Iris pigment epithelial cell (primary cell): ENCODE data around the gene PAM16.

Experiments used
- DNase-seq: peaks from one replicate; pipeline ENCODE4 v3.0.0-alpha.2; 2011; ENCODE audit warnings: low read depth

The PAM16 gene

DNA sequence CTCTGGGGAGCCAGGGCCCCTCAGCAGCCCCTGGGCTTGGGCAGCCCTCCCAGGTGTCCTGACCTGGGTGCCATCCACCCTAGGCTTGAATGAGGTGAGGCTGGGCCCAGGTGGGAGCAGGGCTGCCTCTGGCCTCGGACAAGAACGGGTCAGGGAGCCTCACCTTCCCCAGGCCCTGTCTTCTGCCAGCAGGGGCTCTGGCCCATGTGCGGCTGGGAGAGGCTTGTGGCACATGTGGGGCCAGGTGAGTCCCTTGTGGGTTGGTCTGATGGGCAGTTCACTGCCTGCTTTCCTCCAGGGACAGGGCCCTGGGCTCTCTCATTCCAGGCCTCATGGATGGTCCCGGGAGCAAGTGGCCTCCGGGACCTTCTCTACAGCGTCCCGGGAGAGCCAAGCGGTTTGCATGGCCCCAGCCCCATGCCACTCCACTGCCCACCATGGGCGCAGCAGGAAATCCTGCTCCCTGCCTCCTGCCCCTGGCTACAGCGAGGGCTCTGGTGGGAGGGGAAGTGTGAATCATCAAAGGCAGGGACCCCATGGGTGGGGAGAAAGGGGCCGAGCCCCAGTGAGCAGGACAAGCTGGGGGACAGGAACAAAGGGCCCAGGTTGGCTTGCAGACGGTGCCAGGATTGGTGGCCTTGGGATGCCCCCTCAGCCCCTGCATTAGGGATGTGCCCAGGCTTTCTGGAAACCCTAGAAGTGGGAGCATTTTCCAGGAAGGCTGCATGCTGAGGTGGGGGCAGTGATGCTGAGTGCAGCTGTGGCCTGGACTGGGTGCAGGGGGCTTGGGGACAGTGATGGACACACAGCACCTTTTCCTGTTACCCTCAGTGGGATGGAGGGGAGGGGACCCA, 32.7 kb upstream of the PAM16 start:
- no peak for DNase-seq

DNA sequence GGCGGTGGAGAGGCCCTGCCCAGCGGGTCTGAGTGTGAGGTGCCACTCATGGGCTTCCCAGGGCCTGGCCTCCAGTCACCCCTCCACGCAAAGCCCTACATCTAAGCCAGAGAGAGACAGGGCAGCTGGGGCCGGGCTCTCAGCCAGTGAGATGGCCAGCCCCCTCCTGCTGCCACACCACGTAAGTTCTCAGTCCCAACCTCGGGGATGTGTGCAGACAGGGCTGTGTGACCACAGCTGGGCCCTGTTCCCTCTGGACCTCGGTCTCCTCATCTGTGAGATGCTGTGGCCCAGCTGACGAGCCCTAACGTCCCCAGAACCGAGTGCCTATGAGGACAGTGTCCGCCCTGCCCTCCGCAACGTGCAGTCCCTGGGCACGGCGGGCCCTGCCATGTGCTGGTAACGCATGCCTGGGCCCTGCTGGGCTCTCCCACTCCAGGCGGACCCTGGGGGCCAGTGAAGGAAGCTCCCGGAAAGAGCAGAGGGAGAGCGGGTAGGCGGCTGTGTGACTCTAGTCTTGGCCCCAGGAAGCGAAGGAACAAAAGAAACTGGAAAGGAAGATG, 31.8 kb upstream of the PAM16 start:
- DNase-seq: no peak

DNA sequence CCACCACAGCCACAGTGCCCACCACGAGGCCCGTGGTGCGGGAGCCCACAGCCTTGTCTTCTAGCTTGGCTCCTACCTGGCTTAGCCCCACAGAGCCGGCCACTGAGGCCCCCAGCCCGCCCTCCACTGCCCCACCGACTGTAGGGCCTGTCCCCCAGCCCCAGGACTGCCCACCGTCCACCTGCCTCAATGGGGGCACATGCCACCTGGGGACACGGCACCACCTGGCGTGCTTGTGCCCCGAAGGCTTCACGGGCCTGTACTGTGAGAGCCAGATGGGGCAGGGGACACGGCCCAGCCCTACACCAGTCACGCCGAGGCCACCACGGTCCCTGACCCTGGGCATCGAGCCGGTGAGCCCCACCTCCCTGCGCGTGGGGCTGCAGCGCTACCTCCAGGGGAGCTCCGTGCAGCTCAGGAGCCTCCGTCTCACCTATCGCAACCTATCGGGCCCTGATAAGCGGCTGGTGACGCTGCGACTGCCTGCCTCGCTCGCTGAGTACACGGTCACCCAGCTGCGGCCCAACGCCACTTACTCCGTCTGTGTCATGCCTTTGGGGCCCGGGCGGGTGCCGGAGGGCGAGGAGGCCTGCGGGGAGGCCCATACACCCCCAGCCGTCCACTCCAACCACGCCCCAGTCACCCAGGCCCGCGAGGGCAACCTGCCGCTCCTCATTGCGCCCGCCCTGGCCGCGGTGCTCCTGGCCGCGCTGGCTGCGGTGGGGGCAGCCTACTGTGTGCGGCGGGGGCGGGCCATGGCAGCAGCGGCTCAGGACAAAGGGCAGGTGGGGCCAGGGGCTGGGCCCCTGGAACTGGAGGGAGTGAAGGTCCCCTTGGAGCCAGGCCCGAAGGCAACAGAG, 31.0 kb upstream of the PAM16 start:
- DNase-seq: no peak

DNA sequence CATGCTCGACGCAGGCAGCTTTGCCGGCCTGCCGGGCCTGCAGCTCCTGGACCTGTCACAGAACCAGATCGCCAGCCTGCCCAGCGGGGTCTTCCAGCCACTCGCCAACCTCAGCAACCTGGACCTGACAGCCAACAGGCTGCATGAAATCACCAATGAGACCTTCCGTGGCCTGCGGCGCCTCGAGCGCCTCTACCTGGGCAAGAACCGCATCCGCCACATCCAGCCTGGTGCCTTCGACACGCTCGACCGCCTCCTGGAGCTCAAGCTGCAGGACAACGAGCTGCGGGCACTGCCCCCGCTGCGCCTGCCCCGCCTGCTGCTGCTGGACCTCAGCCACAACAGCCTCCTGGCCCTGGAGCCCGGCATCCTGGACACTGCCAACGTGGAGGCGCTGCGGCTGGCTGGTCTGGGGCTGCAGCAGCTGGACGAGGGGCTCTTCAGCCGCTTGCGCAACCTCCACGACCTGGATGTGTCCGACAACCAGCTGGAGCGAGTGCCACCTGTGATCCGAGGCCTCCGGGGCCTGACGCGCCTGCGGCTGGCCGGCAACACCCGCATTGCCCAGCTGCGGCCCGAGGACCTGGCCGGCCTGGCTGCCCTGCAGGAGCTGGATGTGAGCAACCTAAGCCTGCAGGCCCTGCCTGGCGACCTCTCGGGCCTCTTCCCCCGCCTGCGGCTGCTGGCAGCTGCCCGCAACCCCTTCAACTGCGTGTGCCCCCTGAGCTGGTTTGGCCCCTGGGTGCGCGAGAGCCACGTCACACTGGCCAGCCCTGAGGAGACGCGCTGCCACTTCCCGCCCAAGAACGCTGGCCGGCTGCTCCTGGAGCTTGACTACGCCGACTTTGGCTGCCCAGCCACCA, 30.2 kb upstream of the PAM16 start:
- DNase-seq: no peak

DNA sequence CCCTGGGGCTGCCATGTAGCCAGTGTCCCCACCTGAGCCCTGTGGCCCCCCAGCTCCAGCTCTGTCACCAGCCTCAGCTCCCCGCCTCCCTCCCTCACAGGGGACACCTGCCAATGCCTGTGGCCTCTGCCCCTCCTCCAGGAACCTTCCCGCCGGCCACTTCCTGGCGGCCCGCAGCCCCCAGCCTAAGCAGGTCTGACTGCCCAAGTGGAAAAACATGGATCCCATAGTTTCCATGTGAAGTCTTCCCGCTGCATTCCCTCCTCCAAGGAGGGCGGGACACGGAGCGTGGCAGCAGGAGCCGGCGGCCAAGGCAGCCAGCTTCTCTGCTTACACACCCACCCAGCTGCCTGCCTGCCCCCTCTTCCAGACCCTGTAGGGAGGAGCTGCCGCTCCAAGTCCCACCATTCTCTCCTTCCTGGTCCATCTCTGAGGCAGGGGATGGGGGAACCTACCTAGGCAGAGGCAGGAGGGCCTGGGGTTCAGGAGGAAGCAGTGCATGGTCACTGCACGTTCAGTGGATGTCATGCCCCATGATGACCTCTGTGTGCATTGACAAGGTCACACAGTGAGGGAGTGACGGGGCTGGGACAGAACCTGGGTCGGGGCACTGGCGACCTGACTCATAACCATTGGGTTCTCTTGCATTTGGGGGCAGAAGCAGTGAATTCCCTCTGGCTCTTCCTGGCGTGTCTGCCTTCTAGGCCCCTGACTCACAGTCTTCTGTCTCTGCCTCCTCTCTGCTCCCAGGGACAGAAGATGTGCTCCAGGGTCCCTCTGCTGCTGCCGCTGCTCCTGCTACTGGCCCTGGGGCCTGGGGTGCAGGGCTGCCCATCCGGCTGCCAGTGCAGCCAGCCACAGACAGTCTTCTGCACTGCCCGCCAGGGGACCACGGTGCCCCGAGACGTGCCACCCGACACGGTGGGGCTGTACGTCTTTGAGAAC, 29.3 kb upstream of the PAM16 start:
- DNase-seq: no peak

DNA sequence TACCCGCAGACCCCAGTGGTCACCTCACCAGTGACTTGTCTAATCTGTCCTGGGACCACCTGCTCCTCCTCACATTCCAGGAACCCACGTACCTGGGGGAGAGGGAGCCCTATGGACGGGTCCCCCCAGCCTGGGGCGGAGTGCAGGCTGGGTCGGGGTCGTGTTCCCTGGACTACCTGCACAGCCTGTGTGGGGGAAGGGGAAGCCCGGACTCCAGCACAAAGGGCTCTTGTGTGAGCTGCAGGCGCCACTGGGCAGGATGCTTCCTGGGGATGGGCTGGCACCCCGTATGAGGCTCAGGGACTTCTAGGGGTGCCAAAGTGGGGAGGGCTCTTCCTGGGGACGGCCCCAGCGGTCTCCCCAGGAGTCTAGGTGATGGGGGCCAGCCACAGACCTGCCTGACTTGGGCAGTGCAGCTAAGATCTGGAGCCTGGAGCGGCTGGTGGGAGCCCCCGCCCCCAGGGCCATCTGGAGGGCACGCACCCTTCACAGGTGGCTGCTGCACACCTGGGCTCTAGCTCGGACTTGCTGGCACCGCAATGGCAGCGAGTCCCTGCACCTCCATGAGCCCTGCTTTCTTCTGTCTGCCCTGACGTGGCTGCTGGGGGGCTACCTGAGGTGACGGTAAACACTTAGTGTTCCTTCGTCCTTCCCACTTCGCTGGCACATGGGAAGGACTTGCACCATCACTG, 28.0 kb upstream of the PAM16 start:
- no peak for DNase-seq

DNA sequence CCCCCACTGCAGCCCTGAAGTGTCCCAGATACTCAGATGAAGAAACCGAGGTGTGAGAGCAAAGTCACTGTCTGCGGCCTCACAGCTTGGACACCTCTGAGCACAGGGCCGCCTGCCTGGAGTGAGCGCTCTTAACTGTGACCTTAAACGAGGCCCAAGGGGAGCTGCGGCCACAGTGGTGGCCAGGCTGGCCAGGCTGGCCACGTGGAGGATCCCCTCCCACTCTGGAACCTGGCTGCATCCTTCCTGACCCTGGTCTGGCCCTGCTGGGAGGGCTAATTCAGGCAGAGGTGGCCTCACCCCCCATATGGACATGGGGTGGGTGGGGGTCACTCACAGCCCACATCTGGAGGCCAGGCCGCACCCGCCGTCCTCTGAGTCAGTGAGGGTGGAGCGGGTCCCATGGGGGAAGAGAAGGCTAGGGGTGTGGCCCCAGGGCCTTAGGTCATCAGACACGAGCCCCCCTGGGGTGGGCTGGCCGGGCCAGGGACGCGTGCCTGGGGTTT, 27.1 kb upstream of the PAM16 start:
- DNase-seq: no peak

DNA sequence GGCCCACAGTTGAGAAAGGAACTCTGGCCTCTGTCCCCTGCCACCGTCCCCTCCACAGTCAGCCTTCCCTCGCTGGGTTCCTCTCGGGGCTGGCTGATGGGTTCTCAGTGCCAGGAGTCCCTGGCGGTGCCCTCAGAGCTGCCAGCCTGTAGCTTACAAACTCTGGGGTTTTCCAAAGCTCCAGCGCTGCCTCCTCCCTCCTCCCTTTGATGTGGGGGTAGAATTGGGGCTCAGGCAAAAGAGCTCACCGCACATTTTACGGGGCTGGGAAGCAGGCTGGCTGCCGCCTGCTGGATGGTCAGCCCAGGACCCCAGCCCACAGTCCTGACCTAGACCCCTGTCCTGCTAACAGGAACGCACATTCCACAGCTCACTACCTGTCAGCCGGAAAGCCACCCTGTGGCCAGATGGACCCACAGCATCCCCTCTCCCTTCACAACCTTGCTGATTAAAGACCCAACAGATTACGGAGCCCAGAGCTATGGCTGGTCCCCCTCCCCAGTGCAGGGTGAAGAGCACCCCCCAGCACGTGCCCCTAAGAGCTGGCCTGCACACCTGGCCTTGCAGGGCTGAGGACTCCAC, 26.5 kb upstream of the PAM16 start:
- no peak for DNase-seq

DNA sequence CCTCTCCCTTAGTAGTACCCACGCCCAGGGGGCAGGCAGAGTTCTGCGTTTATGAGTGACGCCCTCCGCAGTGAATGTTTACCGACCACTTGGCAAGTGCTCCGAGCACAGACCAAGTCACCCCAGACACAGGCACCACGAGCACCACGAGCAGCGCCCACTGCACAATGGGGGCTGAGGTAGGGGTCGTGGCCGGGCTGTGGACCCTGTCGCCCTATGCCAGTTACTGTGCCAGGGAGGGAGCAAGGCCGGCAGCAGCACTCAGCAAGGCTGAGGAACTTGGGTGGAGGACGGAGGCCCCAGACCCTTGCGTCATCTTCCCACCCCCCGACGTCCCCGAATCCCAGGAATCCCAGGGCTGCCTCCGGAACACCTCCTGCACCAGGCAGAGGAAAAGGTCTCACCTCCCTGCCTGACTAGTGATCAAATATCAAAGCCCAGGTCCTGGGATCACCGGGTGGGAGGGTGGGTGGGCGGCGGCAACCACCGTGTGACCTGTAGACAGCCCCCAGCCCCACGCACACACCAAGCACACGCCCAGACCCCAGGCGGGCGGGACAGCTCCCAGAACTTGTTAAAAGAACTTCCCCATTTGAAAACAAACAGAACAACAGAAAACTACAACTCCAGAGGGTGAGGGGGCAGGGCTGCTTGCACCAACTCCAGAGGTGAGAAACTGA, 25.9 kb upstream of the PAM16 start:
- DNase-seq: no peak

DNA sequence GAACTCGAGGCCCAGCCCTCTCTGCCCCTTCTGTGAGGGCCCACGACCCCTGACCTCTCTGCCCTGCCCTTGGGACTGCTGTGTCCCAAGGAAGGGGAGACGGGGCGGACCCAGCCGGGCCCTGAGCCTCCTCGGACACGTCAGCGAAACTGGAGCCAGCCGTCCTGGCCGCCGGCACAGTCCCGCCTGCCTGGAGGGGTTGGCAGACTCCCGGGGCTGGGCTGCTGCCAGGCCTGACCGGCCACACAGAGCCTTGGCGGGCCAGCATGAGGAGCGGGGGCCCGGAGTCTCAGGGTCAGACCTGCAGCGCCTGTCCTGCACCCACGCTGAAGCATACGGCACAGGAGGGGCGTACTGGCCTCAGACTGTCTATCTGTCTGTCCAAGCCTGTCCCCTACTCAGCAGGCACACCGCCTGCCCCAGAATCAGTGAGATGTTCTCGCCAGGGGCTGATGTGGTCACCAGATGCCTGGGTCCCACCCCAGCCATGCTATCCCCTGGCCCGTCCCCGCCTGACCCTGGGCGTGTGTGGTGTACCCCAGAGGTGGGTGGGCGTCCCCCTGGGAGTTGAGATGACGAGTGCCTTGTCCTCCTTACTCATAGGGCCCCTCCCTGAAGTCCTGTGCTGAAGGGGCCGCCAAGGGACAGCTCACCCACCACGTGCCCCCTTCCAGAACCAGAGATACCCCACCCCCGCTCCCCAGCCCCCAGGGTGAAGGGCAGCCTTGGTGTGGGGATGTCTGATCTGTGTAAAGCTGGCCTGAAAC, 25.2 kb upstream of the PAM16 start:
- peak; percentile 81 for DNase-seq

DNA sequence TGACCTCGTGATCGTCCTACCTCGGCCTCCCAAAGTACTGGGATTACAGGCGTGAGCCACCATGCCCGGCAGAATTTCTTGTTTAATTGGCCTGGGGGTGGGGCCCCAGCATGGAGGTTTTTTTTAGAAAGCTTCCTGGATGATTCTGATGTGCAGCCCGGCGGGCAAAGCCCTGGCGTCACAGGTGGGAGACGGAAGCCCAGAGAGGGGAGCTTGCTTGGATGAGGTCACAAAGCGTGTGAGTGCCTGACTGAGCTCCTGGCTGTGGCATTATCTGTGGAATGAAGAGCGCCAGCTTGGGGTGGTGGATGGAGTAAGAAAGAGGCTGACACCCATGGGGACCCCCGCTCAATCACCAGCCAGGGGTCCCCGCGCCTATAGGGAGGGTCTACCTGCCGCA, 24.6 kb upstream of the PAM16 start:
- no peak for DNase-seq

DNA sequence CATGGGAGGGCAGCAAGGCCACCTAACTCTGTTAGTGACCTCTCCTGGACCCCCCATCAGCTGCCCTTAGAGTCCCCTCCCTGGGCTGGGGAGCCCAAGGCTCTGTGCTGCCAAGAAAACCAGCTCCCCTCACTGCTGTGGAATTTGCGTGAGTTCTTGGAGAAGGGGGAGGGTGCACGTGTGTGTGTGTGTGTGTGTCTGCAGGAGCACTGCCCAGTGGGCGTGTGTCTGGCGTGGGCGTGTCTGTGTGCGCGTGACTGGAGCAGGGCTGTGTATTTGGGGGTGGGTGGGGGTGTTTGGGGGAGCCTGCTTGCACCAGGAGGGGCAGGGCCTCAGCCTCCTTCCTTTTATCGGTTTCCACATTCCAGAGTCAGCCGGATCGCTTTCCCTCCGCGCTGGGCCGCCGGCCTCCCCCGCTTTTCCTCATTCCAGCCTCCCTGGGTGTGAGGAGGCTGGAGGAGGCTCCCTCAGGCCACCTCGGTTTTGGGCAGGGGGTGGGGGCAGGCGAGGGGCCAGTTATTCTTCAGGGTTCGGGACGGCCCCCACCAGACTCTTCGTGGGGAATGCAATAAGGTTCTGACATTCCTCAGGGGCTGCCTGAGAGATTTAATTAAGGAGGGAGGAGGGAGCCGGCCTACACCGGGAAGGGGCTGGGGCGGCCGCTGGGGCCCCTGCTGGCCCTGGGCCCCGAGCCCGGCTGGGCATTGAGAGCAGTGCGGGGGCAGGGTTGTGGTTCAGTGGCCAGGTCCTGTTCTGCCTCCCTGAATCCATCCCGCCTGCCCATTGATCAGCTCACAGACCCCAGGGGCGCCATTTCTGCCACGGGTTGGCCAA, 23.0 kb upstream of the PAM16 start:
- peak; percentile 94 for DNase-seq

DNA sequence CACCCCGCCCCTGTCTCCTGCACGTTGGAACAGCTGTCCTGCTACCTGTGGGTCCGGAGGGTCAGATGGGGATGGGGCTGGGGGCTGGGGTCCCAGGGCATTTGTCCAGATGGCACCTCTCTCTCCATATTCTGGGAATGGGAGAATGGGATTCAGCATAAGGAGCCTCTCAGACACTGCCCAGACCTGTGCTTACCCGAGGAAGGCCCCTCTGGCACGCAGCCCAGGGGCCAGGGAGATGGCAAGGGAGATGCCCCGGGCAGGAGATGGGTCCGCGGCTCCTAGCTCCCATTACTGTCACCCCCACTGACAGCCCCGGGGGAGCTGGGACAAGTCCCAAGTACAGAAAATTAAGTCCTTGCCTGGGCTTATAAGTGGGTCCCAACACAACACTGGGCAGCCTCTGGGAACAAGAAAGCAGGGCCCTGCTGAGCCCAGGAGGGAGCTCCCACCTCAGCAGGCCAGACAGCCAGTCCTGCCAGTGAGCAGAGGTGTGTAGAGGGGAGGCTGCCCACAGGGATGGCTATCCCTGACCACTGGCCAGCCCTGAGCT, 22.3 kb upstream of the PAM16 start:
- DNase-seq: no peak

DNA sequence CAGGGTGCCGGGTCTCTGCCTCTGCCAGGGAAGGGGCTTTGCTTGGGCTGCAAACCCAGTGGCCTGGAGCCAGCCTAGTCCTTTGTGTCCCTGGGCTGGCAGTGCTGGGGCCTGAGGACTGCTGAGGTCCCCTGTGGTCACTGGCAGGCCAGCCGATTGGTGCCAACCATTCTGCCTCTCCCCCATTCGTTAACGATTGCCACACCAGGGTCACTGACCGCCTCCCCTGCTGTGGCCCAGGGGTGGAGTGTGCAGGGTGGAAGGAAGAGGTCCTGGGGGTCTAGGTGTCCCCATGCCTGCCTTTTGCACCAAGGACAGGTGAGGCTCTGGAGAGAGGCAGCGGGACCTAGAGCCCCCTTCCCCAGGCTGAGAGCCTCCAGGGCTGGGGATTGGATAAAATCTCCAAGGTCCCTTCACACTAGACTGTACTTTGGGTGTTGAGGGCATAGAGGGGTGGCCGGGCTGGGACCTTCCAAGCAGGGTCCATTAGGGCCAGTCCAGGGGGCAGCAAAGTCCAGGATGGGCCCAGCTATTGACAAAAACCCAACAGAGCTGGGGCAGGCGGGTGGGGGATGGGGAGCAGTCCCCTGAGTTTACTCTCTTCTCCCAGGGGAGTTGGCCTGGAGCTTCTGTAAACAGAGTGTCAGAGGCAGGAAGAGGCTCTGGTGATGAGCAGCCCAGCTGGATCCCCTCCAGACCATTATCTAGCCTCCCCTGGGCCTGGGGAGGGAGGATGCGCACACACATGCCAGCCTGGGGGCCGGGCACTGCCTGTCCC, 21.6 kb upstream of the PAM16 start:
- DNase-seq: peak; percentile 68

DNA sequence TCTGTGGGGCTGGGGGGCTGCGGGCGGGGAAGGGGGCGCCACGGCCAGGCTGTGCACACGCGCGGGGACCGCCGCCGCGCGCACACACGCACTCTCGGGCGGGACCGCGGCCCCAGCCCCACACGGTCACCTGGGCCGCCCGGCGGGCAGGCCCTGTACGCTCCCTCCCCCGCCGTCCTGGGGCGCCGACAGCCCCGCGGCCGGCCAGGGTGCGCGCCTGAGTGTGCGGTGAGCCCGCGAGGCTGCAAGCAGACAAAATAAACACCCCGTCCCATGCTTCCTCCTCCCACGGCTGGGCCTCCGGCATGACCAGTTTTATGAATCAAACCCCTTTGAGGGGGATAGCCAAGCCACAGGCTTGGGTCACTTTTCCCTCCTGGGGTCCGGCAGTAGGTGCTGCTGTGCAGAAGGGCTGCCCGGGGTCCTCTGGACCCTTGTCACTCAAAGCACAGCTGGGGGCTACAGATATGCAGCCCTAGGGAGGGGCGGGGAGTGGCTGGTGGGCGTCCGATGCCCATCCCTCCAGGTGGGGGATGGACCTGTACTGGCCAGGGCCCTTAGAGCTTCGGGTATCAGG, 21.0 kb upstream of the PAM16 start:
- peak; percentile 70 for DNase-seq
